ENCODE data around the gene PDE4D.
"Not testable (repeated sequence)": the region's sequence is repeated elsewhere in the genome, so short reads cannot be mapped to it uniquely, and the experiment has no call there.

The PDE4D gene

DNA sequence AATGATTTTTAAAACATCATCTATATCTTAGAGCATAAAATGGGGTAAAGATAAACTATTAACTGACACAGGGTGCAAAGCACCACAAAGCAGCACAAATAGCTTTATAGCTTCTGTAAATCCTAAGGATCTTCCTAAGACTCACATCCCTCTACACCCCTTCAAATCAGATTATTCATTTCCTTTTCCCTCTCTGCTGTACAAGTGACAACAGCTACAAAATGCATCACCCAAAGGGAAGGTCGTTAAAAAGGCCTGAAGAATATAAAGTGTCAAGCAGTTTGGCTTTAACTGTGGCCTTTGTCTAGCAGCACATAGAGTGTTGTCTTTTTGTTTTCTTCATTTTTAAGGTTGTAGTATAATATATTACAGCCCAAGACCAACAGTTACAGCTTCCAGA, 422.1 kb downstream of the PDE4D start:
- no peak for DNase-seq (ENCODE audit: low read depth in 2 of 2)

DNA sequence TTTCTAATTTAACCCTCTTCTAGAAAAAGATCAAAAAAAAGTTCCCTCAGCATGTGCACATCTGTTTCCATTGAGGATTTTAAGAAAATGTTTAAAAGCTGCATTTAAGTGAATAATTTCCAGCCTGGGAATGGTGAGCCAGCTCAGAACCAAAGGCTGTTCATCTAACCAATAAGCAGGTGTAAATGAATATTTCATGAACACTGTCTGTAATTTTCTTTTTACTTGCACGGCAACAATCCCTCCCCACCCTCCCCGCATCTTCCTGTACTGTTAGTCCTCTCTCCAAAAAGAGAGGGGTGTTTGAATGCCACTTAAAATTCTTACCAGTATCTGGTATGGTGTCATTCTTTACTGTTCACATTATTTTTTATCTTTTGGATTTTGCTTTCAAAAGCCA, 425.6 kb downstream of the PDE4D start:
- no peak for DNase-seq (ENCODE audit: low read depth in 2 of 2)

DNA sequence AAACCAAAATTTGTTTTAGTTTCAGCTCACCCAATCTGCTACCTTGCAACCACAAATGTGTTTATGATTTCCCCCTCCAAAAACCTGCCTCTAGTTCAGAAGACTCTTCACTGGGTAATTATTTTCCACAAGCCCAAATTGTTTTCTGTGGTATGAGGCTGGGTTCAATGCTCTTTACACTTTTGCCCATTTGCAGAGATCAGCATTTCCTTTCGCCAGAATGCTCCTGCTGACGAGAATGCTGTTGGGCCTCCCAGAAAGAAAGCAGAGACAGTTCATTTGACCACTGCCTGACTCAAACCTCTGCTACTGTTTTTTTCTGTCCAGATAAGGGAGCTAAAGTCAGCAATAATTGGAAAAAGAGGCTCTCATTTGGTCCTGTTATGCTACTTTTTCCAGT, 427.3 kb downstream of the PDE4D start:
- no peak for DNase-seq (ENCODE audit: low read depth in 2 of 2)

DNA sequence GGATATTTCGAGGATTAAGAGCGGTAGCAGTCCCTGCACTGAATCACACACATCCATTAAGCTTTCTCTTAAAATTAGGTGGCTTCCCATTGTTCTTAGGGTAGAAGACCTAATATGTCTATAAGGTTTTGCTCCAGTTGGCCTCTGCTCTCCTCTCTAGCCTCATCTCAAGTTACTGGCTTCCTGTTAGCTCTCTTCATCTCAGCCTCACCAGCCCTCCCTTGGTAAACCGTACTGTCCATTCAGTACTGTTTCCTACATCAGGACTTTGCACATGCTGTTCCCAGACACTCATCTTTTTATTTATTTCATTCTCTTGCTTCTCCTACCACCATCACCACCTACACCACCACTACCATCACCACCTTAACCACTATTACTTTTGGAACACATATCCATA, 428.6 kb downstream of the PDE4D start:
- DNase-seq (ENCODE audit: low read depth in 2 of 2), result no peak

DNA sequence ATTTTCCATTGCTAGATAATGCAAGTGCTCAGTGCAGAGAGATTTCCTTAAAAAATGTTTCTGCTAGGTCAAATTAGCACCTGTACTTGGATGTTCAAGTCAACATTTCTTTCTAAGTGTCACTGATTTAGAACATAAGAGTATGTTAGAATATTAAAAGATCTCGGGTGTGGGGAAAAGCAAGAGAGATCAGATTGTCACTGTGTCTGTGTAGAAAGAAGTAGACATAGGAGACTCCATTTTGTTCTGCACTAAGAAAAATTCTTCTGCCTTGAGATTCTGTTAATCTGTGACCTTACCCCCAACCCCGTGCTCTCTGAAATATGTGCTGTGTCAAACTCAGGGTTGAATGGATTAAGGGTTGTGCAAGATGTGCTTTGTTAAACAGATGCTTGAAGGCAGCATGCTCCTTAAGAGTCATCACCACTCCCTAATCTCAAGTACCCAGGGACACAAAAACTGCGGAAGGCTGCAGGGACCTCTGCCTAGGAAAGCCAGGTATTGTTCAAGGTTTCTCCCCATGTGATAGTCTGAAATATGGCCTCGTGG, 429.8 kb downstream of the PDE4D start:
- DNase-seq (ENCODE audit: low read depth in 2 of 2), result not testable (repeated sequence)

DNA sequence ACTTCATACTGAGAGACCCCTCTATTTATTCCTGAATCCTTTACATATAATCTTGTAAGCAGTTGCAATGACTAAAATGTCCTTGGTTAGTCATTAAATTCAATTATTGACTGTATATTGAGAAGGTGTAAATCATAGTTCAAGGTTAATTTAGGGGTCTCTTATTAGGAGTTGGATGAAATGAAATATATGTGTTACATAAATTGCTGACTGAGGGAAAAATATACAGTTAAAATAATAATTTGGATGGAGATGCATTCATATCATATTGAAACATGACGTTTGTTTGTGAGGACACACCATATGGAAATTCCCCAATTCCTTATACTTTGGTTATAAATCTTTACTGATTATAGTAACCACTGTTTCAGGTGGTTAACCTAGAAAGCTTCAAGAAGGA, 430.6 kb downstream of the PDE4D start:
- no peak for DNase-seq (ENCODE audit: low read depth in 2 of 2)

DNA sequence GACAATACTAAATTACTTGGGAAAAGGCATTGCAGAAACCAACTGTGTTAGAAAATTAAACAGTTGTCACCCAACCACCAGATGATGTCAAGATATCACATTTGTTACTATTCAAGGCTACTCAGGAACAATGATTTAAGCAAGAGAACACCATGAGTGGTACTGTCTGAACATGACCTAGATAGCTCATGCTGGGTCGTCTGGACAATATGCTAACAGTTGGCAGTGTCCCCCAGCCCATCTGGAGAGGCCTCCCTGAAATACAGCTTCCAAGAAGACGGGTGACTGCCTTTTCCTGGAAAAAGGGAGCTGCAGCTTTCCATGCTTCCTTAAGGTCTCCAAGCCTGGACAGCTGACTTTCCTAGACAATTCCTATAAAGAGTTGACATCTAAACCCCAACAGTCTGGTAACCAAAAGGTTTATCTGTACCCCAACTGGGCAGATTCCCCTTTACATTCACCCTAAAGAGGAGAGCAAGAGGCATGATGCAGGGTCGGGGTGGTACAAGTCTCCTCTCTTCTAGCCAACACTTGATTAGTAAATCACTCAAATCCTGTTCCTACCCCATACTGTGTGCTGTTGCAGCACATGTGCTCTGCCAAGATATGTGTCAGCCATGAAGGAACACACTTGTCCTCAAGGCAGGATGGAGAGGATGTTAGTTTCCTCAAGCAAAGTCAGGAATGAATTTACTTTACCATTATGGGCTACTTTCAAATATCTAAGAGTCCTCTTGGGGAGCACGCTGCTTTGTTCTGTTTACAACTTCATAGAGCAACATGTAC, 433.0 kb downstream of the PDE4D start:
- DNase-seq (ENCODE audit: low read depth in 2 of 2), result no peak

DNA sequence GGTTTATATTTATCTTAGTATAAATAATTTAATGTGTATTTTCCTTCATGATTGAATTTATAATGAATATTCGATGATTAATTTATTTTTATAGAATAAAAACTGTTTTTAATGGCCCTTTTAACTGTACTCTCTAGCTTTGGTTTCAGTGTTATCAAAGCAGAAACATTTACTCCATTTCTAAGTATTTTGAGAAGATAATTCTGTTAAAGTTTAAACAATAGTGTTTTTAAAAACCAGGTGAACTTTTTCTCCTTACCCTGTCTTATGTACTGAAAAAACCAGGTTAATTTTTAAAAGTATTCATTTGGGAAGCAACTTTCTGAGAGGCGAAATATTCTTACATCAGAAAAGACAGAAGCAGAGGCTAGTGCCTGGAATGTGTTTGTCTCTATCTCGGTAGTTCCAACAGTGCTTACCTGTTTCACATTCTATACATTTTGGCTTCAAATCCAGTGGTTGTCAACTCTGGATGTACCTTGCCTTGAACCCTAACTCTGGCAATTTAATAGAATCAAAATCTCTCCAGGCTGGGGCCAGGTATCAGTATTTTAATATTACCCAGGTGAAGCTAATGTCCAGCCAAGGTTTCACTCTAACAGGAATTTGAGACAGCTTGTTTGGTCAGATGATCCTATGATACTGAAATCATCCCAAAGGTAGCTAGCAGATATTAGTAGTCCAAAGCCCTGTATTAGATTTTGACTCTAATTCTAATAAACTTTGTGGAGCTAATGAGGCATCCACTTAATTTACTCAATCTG, 434.4 kb downstream of the PDE4D start:
- no peak for DNase-seq (ENCODE audit: low read depth in 2 of 2)

DNA sequence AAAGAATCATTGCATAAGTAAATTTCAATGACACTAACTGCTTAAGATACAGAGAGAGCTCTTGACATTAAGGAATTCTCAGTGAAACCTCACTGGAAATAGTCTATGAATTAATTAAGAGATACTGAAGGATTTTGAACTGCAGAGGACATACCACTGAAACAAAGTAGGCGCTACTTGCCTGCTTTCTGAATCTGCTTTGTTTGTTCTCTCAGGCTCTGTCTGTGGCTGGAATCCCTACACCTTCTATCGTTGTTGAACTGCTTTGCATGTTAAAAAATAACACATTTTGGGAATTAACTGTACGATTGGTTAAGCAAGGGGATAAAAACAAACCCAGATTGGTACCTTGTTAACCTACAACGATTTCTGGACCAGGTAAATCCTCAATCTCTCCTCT, 435.2 kb downstream of the PDE4D start:
- DNase-seq (ENCODE audit: low read depth in 2 of 2), result no peak

DNA sequence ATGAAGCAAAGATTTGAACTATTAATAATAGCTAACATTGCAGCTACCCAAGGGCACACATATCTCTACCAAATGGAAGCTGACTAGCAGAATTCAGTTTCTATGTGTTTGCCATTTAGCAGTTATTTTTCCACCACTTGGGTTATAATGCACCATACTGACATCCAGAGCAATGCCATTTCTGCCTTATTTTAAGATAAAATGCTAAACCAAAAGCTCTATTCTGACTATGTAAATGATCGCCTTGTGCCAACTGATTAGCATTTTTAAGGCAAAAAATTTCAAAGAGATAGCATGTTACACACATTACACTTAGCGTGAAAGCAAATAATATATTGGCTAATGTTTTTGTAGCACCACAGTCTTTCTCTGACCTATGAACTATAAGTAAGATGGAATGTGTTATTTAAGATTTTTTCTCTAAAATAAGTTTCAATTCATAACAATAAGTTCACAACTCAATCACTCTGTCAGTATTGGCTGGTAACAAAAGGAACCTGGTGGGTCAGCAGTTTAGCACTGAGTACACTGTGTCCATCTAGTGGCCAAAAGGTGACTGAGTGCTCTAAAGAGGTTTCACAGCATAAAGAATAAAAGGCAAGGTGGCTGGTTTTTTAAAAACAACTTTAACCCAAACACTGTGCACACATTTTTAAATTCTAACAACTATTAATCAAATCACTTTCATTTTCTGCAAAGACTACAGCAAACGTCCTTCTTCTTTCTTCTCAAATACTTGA, 443.5 kb downstream of the PDE4D start:
- DNase-seq (ENCODE audit: low read depth in 2 of 2), result no peak

DNA sequence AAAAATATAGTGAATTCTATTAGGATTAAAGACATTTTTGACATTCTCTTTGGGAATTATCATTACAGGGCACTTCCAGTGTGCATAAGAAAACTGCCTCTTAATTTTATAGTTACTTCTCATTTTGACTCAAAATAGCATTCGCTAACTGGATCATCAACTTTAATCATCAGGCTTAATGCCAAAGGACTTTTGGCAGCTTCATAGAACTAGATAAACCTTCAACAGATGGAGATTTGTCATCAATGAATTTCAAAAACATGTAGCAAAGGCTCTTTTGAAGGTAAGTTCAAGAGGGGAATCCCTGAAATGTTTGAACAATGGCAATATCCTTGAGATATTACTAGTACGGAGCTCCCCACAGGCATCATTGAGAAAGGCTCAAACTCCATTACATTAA, 447.2 kb downstream of the PDE4D start:
- DNase-seq (ENCODE audit: low read depth in 2 of 2), result no peak

DNA sequence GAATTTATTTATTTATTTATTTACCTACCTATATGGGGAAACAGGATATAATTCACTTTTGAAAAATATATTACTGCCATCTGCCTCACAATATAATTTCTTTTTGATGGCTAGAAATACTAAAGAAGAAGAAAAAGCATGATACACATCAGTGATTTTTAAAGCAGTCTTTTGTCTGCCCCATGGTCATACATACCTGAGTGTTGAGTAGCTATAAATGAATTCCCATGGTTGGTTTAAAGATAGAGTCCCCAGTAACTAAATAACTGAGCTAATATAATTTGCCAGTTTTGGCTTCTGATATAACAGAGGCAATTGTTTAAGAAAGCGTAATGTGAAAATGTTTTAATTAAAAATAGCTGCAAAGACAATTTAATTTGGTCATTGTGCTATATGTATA, 447.8 kb downstream of the PDE4D start:
- no peak for DNase-seq (ENCODE audit: low read depth in 2 of 2)

DNA sequence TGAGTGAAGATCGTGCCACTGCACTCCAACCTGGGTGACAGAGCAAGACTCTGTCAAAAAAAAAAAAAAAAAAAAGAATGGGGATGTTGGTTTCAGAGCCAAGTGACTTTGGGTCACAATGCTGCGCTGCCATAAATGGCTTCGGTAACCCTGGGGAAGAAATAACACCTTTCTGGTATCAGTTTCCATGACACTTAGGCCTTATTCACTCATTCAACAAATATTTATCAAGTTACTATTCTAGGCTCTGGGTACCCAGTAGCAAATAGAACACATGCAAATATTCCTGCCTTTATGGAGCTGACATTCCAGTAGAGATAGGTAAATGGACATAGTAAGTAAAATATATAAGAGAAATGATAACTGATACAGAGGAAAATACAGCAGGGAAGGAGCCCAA, 454.2 kb downstream of the PDE4D start:
- no peak for DNase-seq (ENCODE audit: low read depth in 2 of 2)

DNA sequence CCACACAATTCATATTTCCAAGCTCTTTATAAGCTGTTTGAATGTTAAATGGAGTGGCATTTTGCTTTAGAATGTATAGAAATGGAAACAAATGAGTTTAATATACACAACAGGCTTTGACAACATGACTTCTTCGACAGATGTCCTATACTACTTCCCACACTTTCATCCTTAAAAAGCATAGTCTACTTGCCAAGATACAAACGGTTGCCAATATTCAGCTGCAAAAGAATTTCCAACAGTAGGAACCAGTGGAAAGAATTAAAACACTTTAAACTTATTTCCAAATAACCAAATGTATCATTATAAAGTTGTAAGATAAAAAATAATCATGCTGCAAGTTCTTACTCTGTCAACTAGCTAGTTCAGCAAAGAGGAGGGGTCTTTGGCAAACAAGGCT, 456.4 kb downstream of the PDE4D start:
- DNase-seq (ENCODE audit: low read depth in 2 of 2), result no peak

DNA sequence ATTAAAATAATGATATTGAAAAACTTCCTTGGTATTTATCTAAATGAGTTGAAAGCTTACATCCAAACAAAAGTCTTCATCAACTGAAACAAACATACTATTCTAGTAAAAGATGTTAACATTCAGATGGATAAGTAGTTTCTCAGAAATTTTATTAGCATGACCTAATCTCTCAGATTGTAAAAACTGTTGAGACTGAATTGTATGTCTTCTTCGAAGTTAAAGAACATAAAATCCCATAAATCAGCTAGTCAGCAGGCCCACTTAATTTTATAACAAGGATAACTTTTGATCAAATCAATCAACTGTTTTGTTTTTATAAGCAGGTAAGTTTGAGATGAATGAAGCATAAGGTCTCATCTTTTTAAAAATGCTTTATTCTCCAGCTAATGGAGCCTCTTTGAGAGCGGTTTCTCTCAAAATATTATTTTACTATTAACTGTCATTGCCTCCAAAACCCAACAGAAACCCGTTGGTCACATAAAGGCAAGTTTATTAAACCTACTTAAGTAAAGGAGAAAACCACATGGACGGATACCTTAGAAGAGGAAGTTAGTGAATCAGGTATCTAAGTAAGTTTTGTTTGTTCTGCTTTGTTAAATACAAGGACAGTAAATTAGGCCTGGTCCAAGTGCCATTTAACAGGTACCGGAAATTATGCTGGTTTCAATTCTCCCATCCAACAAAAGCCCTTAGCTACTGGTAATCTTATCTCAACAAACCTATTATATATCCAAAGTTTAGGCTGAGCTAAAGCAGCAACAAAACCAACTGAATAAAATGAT, 457.0 kb downstream of the PDE4D start:
- no peak for DNase-seq (ENCODE audit: low read depth in 2 of 2)

DNA sequence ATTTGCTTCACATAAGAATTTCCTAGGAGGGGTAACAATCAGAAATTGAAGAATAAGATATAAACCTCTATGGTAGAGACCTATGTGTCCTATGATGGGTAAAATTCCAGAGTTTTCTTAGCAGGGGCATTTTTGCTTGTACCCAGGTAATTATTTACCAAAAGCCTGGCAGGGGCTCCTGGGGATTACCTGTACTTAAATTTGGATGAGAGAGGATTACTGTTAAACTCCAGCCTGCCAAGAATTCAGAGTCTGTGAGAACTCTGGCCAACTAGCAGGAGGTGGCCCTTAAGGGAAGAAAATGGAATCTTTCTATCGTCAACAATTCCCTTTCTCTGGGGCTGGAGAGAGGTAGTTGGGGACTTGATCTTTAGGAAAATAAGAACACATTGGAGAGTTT, 460.4 kb downstream of the PDE4D start:
- DNase-seq (ENCODE audit: low read depth in 2 of 2), result no peak

DNA sequence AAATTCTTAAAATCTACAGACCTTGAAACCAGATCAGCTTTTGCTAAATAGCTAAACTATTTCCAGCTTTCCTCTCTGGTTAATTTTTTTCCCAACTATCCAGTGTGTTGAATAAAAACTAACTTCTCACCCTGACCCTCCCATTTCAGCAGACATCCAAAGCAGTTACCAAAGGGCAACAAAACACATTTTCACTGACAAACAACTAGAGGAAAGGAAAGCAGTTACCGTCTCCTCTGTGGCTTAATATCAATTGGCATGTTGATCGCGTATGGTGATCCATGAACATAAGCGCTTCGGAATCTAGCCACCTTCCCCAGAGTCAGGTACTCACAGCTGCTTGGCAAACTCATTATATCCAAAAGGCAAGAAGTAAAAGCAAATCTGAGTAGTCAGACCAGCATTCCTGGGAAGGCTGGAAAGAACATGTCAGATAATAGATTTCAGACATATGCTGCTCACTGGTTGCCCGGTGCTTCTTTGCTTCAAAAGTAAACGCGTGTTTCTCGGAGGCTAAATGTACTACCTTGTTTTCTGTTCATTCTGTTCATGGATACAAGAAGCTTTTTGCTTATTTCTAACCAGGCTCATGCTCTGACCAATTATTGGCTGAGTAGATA, 463.4 kb downstream of the PDE4D start:
- no peak for DNase-seq (ENCODE audit: low read depth in 2 of 2)

DNA sequence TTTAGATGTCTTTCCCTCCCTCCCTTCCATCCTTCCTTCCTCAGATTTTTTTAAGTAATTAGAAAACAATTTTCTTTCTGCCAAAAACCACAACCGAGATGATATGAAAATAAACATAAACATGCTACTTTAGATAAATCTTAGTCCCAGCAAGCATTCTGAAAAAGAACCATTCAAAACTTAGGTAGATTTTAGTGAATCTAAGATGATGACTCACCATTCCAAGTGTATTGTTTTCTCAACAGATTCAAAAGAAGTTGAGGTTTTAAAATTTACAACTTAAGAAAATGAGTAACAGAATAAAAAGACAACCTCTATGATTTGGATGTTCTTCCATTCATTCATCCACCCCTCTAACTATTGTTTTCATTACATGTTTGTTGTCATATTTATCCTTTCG, 465.1 kb downstream of the PDE4D start:
- no peak for DNase-seq (ENCODE audit: low read depth in 2 of 2)

DNA sequence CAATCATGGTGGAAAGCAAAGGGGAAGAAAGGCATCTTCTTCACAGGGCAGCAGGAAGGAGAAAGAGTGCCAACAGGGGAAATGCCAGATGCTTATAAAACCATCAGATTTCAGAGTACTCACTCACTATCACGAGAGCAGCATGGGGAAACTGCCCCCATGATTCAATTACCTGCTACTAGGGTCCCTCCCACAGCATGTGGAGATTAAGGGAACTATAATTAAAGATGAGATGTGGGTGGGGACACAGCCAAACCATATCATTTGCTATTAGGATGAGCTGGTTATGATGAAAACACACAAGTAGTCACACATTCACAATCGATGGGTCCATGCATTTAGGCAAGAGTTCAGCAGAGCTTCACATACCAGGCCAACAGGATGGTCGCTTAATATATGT, 469.0 kb downstream of the PDE4D start:
- DNase-seq (ENCODE audit: low read depth in 2 of 2), result no peak

DNA sequence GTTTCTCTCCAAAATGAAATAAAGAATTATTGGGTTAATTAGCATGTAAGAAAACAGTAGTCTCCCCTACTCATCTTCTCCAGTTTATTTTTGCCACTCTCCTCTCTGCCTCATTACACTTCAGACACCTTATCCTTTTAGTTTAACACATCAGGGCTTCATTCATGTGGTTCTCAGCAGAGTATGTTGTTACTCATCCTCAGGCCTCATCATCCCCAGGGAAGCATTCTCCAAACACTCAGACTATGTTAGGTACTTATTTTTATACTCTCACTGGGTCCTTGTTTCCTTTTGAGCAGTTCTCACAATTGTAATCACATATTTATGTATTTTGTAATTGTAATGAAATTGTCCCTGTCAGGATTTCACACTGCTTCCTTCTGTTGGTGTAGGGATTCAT, 470.5 kb downstream of the PDE4D start:
- no peak for DNase-seq (ENCODE audit: low read depth in 2 of 2)

All from stimulated activated CD8-positive, alpha-beta memory T cell treated with anti-CD3 and anti-CD28 coated beads, Interleukin-7, amount 100 ng/mL, for 1 hour (primary cell).